IMR-90 (cell line): ENCODE measurements around the gene TSSK3. TPM values are rescaled to one million over a fixed set of nuclear protein-coding genes. Genes with fewer than 3 reads are reported as not detected.
"Not testable (repeated sequence)": the region's sequence is repeated elsewhere in the genome, so short reads cannot be mapped to it uniquely, and the experiment has no call there.

ENCODE experiments used
- ATAC-seq: fragments of 200-7000 bp; cut with Tn5 transposase; 2 replicates; pipeline ENCODE4 v1.9.1; 2020; ENCODE audit warnings: low read depth, mild to moderate bottlenecking, moderate library complexity
- BruUV-seq: library from RNA; stranded (reverse); fragments of 400-500 nt; replicated peaks from 2 replicates; lab custom pipeline; 2021; lab: Mats Ljungman, UMichigan
- CTCF ChIA-PET: fragments of 300-600 bp; formaldehyde crosslinking; extraction: SDS; loops from one replicate; lab custom pipeline; 2021; ENCODE audit warnings: antibody characterized with exemption; lab: Yijun Ruan, JAX
- POLR2A ChIA-PET: fragments of 300-600 bp; sonication (Branson Sonifier 250); formaldehyde crosslinking; loops from one replicate; lab custom pipeline; 2022; ENCODE audit warnings: antibody characterized with exemption; ENCODE audit not compliant: unreplicated experiment; lab: Charles Lee
- DNase-seq: peaks from one replicate; pipeline ENCODE4 v3.0.0; 2013
- H2AFZ ChIP-seq: replicated peaks from 2 replicates; pipeline ENCODE3; 2013; ENCODE audit warnings: low read length, mild to moderate bottlenecking; ENCODE audit not compliant: poor library complexity
- H2AK5ac ChIP-seq: 2 replicates; pipeline ENCODE4 v1.6.1; 2013; ENCODE audit warnings: low read depth, low read length, inconsistent platforms
- H2AK9ac ChIP-seq: replicated peaks from 2 replicates; pipeline ENCODE3; 2013; ENCODE audit warnings: mild to moderate bottlenecking, low read depth, low read length, moderate library complexity; ENCODE audit not compliant: poor library complexity
- H2BK120ac ChIP-seq: 2 replicates; pipeline ENCODE4 v1.6.1; 2013; ENCODE audit warnings: low read depth, low read length, inconsistent platforms
- H2BK15ac ChIP-seq: 3 replicates; pipeline ENCODE4 v1.6.1; 2013; ENCODE audit warnings: low read depth, low read length, inconsistent platforms
- H2BK20ac ChIP-seq: 2 replicates; pipeline ENCODE4 v1.6.1; 2013; ENCODE audit warnings: low read depth, mild to moderate bottlenecking, inconsistent platforms, low read length, moderate library complexity
- H2BK5ac ChIP-seq: 2 replicates; pipeline ENCODE4 v1.6.1; 2013; ENCODE audit warnings: mild to moderate bottlenecking, low read depth, low read length, inconsistent platforms; ENCODE audit not compliant: poor library complexity, severe bottlenecking
- H3K14ac ChIP-seq: replicated peaks from 2 replicates; pipeline ENCODE4 v1.6.1; 2013; ENCODE audit warnings: low read depth, low read length, inconsistent platforms
- H3K18ac ChIP-seq: 2 replicates; pipeline ENCODE4 v1.6.1; 2013; ENCODE audit warnings: low read depth, low read length, control low read depth
- H3K23ac ChIP-seq: 2 replicates; pipeline ENCODE4 v1.6.1; 2013; ENCODE audit warnings: low read depth, low read length, inconsistent platforms
- H3K27ac ChIP-seq: 2 replicates; pipeline ENCODE4 v1.5.1; 2013; ENCODE audit warnings: mild to moderate bottlenecking, control low read depth, low read length; ENCODE audit not compliant: insufficient read depth
- H3K27me3 ChIP-seq: 2 replicates; pipeline ENCODE4 v1.6.1; 2013; ENCODE audit warnings: low read length; ENCODE audit not compliant: control insufficient read depth, insufficient read depth
- H3K36me3 ChIP-seq: 2 replicates; pipeline ENCODE4 v1.6.1; 2013; ENCODE audit warnings: low read length, mixed read lengths; ENCODE audit not compliant: control insufficient read depth, insufficient read depth
- H3K4ac ChIP-seq: 2 replicates; pipeline ENCODE4 v1.6.1; 2013; ENCODE audit warnings: low read depth, low read length, inconsistent platforms
- H3K4me1 ChIP-seq: 2 replicates; pipeline ENCODE4 v1.6.1; 2013; ENCODE audit warnings: low read length, mixed read lengths; ENCODE audit not compliant: control insufficient read depth, insufficient read depth
- H3K4me2 ChIP-seq: 2 replicates; pipeline ENCODE4 v1.6.1; 2013; ENCODE audit warnings: low read depth, mild to moderate bottlenecking, control low read depth, low read length, moderate library complexity
- H3K4me3 ChIP-seq: 2 replicates; pipeline ENCODE4 v1.5.1; 2013; ENCODE audit warnings: low read depth, mild to moderate bottlenecking, control low read depth, low read length, moderate library complexity; ENCODE audit not compliant: insufficient read depth
- H3K56ac ChIP-seq: 2 replicates; pipeline ENCODE4 v1.6.1; 2013; ENCODE audit warnings: low read length, inconsistent platforms; ENCODE audit not compliant: insufficient read depth; ENCODE audit errors: extremely low read depth
- H3K79me1 ChIP-seq, 2 experiments: 2 replicates each; pipeline ENCODE4 v1.6.1; 2013; ENCODE audit warnings: low read length in 2 of 2, inconsistent platforms in 1 of 2, low read depth in 1 of 2
- H3K9ac ChIP-seq: 2 replicates; pipeline ENCODE4 v1.6.1; 2013; ENCODE audit warnings: low read depth, low read length, control low read depth
- H3K9me1 ChIP-seq: 2 replicates; pipeline ENCODE4 v1.6.1; 2013; ENCODE audit warnings: low read length, inconsistent platforms; ENCODE audit not compliant: insufficient read depth
- H3K9me3 ChIP-seq: 2 replicates; pipeline ENCODE4 v1.6.1; 2013; ENCODE audit warnings: low read length; ENCODE audit not compliant: control insufficient read depth, insufficient read depth
- H4K20me1 ChIP-seq: 2 replicates; pipeline ENCODE4 v1.6.1; 2013; ENCODE audit warnings: low read length, inconsistent platforms; ENCODE audit not compliant: insufficient read depth
- H4K5ac ChIP-seq: 2 replicates; pipeline ENCODE4 v1.6.1; 2013; ENCODE audit warnings: mild to moderate bottlenecking, low read depth, low read length, control low read depth
- H4K8ac ChIP-seq, 2 experiments: 2 replicates each; pipeline ENCODE4 v1.6.1; 2013; ENCODE audit warnings: low read depth in 2 of 2, low read length in 2 of 2, control low read depth in 1 of 2, inconsistent platforms in 1 of 2
- H4K91ac ChIP-seq: 2 replicates; pipeline ENCODE4 v1.6.1; 2013; ENCODE audit warnings: low read depth, low read length, inconsistent platforms; ENCODE audit not compliant: insufficient read depth
- WGBS, 2 experiments: methylation state at CpG; one replicate each; pipeline versions ENCODE4 v1.1.5 to v1.1.7; 2013; ENCODE audit warnings: missing lambda C conversion rate in 2 of 2; ENCODE audit not compliant: insufficient read length in 1 of 2; ENCODE audit errors: extremely low coverage in 2 of 2; 5-methylcytosine and 5-hydroxymethylcytosine counted together
- dilution Hi-C: fragments of 300-500 bp; cut with HindIII; formaldehyde crosslinking; loops from one replicate; pipeline ENCODE4 v1.14.3; 2018; ENCODE audit warnings: low sequenced_read_pairs; ENCODE audit not compliant: unreplicated experiment
- in situ Hi-C: fragments of 300-500 bp; cut with MboI; formaldehyde crosslinking; loops from 3 replicates; pipeline ENCODE4 v1.14.3; 2019; ENCODE audit warnings: low sequenced_read_pairs, inconsistent platforms, mixed read lengths
- intact Hi-C: fragments of 100-400 bp; cut with micrococcal nuclease; formaldehyde crosslinking; loops from 2 replicates; pipeline ENCODE4 v1.10.0; 2022
- polyA plus RNA-seq, 3 experiments: library from polyadenylated mRNA; depleted of rRNA; stranded (reverse); fragments of >200 nt; gene quantifications; 2 replicates each; pipeline ENCODE4 v1.2.3, GENCODE V29; 2012; ENCODE audit warnings: low replicate concordance in 1 of 3
- total RNA-seq: library from RNA; depleted of rRNA; stranded (reverse); fragments of >200 nt; gene quantifications from 2 replicates; pipeline ENCODE4 v1.2.3, GENCODE V29; 2012

The TSSK3 gene
- total and polyA plus RNA-seq, 2 of the 4 experiments (the other 2 are of a cell fraction) = 0.96 TPM; not detected in 1

DNA sequence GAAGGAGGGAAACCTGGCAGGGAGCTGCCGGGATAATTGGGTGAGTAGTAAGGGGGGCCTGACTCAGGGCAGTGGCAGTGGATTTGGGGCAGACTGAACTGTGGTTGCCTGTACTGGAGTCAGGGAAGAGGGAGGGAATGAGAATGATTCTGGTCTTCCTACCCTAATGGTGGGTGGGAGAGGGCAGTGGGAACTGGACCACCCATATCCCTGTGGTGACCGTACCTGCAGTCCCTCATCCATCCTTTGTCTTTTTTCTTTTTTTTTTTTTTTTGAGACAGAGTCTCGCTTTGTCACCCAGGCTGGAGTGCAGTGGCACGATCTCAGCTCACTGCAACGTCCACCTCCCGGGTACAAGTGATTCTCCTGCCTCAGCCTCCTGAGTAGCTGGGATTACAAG is 6.6 kb upstream of the TSSK3 start:
- H3K4me2 ChIP-seq, H3K9me3 ChIP-seq, H4K91ac ChIP-seq, BruUV-seq, H4K5ac ChIP-seq, H2BK120ac ChIP-seq, H3K23ac ChIP-seq, H3K14ac ChIP-seq, H2BK15ac ChIP-seq, H2AFZ ChIP-seq, H3K27me3 ChIP-seq, CTCF ChIA-PET, H4K8ac ChIP-seq, H3K4ac ChIP-seq, H4K20me1 ChIP-seq, H3K56ac ChIP-seq, H3K4me3 ChIP-seq, dilution Hi-C loops, H2BK20ac ChIP-seq, H3K9ac ChIP-seq, DNase-seq, H3K18ac ChIP-seq, H3K27ac ChIP-seq, H2AK9ac ChIP-seq, H2BK5ac ChIP-seq, H3K36me3 ChIP-seq, POLR2A ChIA-PET, H2AK5ac ChIP-seq, in situ Hi-C loops, intact Hi-C loops, ATAC-seq: not testable (repeated sequence)
- H3K9me1 ChIP-seq = peaks cover 18% of the 10 kb centered on the region
- peaks cover 8 to 23% of the 10 kb centered on the region in 2 experiments; a peak in 3 of 4 replicates for H3K79me1 ChIP-seq
- 60% methylated on average over 1 of the region's 6 CpGs; no CpG with 5 or more reads in 1 of the 2 experiments for WGBS, 2 experiments
- H3K4me1 ChIP-seq = peaks cover 20% of the 10 kb centered on the region
